Mucosa of rectum (tissue), 2 donors: ENCODE results near the gene QARS1.

Source experiments
- H3K27ac ChIP-seq, 2 donors: one replicate each; pipeline ENCODE4 v1.7.0; 2013; ENCODE audit warnings: inconsistent platforms in 2 of 2, low read depth in 2 of 2, low read length in 2 of 2
- H3K27me3 ChIP-seq, 2 donors: one replicate each; pipeline ENCODE4 v1.7.0; 2013; ENCODE audit warnings: low read length in 2 of 2; ENCODE audit not compliant: control insufficient read depth in 2 of 2, insufficient read depth in 2 of 2
- H3K36me3 ChIP-seq, 2 donors: one replicate each; pipeline ENCODE4 v1.7.0; 2013; ENCODE audit warnings: low read length in 2 of 2; ENCODE audit not compliant: control insufficient read depth in 2 of 2, insufficient read depth in 2 of 2
- H3K4me1 ChIP-seq, 2 donors: one replicate each; pipeline ENCODE4 v1.7.0; 2013; ENCODE audit warnings: low read length in 2 of 2, mild to moderate bottlenecking in 1 of 2; ENCODE audit not compliant: control insufficient read depth in 2 of 2, insufficient read depth in 2 of 2
- H3K4me3 ChIP-seq, 2 donors: one replicate each; pipeline ENCODE4 v1.7.0; 2013; ENCODE audit warnings: low read length in 2 of 2
- H3K9ac ChIP-seq, 2 donors: one replicate each; pipeline ENCODE4 v1.7.0; 2013; ENCODE audit warnings: low read length in 2 of 2, low read depth in 1 of 2, mild to moderate bottlenecking in 1 of 2
- H3K9me3 ChIP-seq, 2 donors: one replicate each; pipeline ENCODE4 v1.7.0; 2013; ENCODE audit warnings: low read length in 2 of 2; ENCODE audit not compliant: control insufficient read depth in 2 of 2
- donor health status: healthy.
- donor health status: Normal muscosa, but diverticular disease.

The QARS1 gene

GRCh38 chr3:49098910-49099630 is 5.5 kb downstream of the QARS1 start:
- peaks cover 49 to 58% of the 10 kb centered on the region in 2 donors for H3K36me3 ChIP-seq
- H3K4me3 ChIP-seq, result no peak overlapping the region
- no peaks in the 10 kb centered on the region for H3K27me3 ChIP-seq
- peaks cover 12 to 19% of the 10 kb centered on the region in 2 donors for H3K4me1 ChIP-seq
- H3K9ac ChIP-seq, result no peak overlapping the region
- no peaks in the 10 kb centered on the region for H3K9me3 ChIP-seq
- H3K27ac ChIP-seq, result no peak overlapping the region

- Histone ChIP-seq H3K9me3 (no peaks in the 10 kb centered on the region), H3K27me3 (no peaks in the 10 kb centered on the region), H3K36me3 (peaks cover 49 to 58% of the 10 kb centered on the region in 2 donors), H3K4me1 (peaks cover 6 to 13% of the 10 kb centered on the region in 2 donors), H3K27ac (no peak overlapping the region), H3K9ac (no peak overlapping the region), H3K4me3 (no peak overlapping the region)
Measured at GRCh38 chr3:49098429-49098828, 6.1 kb downstream of the QARS1 start.

GRCh38 chr3:49093853-49094767 is 10.4 kb downstream of the QARS1 start, which contains the start of gene QRICH1:
QRICH1 (minus strand) TSS chr3:49094071; CDS start chr3:49077017, 17,054 bp downstream.
- Histone ChIP-seq H3K27ac (peak within 1 kb of the TSS; percentile 96 to 98), H3K9ac (peak within 1 kb of the TSS; percentile 79 to 92), H3K4me3 (peak within 1 kb of the TSS; percentile 76 to 96), H3K9me3 (no peaks in the 10 kb centered on the region), H3K4me1 (peaks cover 12 to 21% of the 10 kb centered on the region in 2 donors), H3K27me3 (no peaks in the 10 kb centered on the region), H3K36me3 (peaks cover 15 to 26% of the 10 kb centered on the region in 2 donors)

DNA sequence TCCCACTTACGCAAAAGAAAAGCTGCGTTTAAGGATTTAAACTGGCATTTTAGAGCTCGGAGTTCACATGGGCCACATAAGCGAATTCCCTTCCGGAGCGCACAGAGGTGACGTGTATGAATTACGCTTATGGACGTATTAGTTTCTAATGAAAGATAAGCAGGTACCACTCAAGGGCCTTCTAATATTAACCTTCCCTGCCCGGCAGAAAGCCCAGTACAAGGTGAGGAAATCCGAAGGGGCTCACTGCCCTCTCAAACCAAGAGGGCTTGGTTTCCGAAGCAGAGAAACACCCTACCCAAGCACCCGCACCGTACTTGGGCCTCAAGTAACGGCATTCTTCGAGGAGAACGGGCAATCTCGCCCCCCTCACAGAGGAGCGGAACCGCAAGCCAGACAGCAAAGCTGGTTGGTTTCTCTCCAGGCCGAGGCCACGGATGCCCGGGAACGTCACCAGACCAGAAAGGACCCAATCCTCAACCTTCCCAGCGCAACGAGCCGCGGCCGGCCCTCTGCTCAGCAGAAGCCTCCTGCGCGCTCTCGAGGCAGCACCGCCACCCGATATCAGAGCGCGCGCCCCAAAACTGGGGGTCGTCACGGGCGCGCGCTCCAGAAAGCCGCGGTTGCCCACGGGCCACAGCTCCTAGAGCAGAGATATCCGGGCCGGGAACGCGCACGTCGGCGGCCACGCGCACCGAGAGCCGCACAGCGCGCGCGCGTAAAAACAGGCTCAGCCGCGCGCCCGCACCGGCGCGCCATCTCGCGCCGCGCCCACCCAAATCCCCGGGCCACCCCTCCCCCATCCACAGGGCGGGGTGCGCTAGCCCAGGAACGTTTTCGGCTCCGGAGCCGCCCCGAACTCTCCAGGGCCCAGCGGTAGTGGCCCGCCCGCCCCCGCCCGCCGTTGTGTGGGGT is 11.4 kb downstream of the QARS1 start:
- Histone ChIP-seq H3K4me1 (peaks cover 12 to 21% of the 10 kb centered on the region in 2 donors), H3K36me3 (peaks cover 6 to 17% of the 10 kb centered on the region in 2 donors)

DNA sequence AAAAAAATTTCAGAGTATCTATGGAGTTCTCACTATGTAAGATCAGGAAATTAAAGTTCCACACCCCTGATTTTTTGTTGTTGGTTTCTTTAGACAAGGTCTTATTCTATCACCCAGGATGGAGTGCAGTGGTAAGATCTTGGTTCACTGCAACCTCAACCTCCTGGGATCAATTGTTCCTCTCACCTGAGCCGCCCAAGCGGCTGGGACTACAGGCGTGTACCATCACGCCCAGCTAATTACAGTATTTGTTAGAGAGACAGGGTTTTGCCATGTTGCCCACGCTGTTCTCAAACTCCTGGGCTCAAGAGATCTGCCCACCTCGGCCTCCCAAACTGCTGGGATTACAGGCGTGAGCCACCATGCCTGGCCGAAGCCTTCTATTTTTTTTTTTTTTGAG is 23.1 kb downstream of the QARS1 start:
- Histone ChIP-seq H3K9me3 (no peaks in the 10 kb centered on the region), H3K27me3 (no peaks in the 10 kb centered on the region), H3K27ac (no peak overlapping the region), H3K36me3 (peaks cover 13 to 19% of the 10 kb centered on the region in 2 donors), H3K4me3 (no peak overlapping the region), H3K9ac (no peak overlapping the region), H3K4me1 (no peaks in the 10 kb centered on the region)

More for the DNA sequence above, 11.4 kb downstream of the QARS1 start:
- Histone ChIP-seq H3K27me3 (no peaks in the 10 kb centered on the region), H3K9me3 (no peaks in the 10 kb centered on the region), H3K9ac (peak overlapping the region; percentile 79 to 92), H3K27ac (peak overlapping the region; percentile 96 to 98), H3K4me3 (peak overlapping the region; percentile 76 to 96)

GRCh38 chr3:49079270-49079669 is 25.3 kb downstream of the QARS1 start:
- Histone ChIP-seq H3K9me3 (no peaks in the 10 kb centered on the region), H3K4me3 (no peak overlapping the region), H3K27ac (no peak overlapping the region), H3K9ac (no peak overlapping the region), H3K4me1 (no peaks in the 10 kb centered on the region), H3K27me3 (no peaks in the 10 kb centered on the region), H3K36me3 (peaks cover 26 to 32% of the 10 kb centered on the region in 2 donors)

DNA sequence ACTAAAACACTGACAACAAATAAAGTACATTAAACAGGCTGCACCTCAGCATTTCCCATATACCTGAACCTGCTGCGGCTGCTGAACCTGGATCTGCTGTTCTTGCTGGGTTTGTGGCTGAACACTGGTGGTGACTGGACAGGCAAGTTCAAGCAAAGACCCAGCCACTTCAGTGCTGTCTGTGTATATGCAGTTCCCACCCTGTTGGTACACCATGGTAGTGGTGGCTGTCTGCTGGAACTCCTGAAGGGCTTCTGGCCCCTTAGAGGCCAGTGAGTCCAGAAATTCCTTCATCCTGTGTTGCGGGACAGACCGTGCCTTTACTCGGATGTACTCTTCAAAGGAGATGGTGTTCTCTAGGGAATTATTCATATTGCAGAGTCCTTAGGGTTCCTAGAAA is 27.9 kb downstream of the QARS1 start:
- Histone ChIP-seq H3K4me1 (no peaks in the 10 kb centered on the region), H3K4me3 (no peak overlapping the region), H3K27ac (no peak overlapping the region), H3K36me3 (peaks cover 46 to 51% of the 10 kb centered on the region in 2 donors), H3K9me3 (no peaks in the 10 kb centered on the region), H3K27me3 (no peaks in the 10 kb centered on the region), H3K9ac (no peak overlapping the region)

DNA sequence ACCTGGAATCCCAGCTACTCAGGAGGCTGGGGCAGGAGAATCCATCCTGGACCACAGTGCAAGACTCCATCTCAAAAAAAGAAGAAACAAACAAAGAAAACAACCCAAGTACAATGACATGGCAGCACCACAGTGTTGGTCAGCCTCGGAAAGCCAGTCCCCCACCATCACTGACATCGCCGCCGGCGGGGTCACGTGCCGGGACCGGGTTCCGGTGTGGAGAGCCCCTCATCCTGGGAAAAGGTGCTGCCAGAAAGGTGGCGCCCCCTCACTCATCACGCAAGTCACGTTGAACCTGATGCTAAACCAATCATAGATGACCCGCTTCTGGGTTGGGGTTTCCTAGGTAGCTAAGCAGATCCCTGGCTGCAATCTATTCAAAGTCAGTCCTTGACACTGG is 28.4 kb downstream of the QARS1 start:
- H3K4me1 ChIP-seq, result no peaks in the 10 kb centered on the region
- no peaks in the 10 kb centered on the region for H3K9me3 ChIP-seq
- H3K27ac ChIP-seq, result no peak overlapping the region
- H3K27me3 ChIP-seq, result no peaks in the 10 kb centered on the region
- H3K9ac ChIP-seq, result no peak overlapping the region
- no peak overlapping the region for H3K4me3 ChIP-seq
- H3K36me3 ChIP-seq, result peaks cover 51 to 55% of the 10 kb centered on the region in 2 donors

DNA sequence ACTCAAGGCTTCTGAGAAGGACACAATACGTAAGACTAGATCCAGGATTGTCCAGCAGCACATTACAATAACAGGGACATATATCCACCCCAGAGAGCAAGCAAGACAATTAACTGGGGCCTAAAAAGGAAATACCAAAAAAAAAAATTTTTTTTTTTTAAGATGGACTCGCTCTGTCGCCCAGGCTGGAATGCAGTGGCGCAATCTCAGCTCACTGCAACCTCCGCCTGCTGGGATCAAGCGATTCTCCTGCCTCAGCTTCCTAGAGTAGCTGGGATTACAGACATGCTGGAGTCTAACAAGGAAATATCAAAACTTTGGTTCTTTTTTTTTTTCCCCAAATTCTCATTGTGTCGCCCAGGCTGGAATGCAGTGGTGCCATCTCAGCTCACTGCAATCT is 46.5 kb downstream of the QARS1 start:
- Histone ChIP-seq H3K9ac (no peak overlapping the region), H3K27ac (no peak overlapping the region), H3K9me3 (no peaks in the 10 kb centered on the region), H3K27me3 (no peaks in the 10 kb centered on the region), H3K36me3 (peaks cover 27 to 35% of the 10 kb centered on the region in 2 donors), H3K4me1 (no peaks in the 10 kb centered on the region), H3K4me3 (no peak overlapping the region)
